Karpas-422 (cell line): ENCODE results near the gene STK11. TPM values are rescaled to one million over a fixed set of nuclear protein-coding genes. Genes with fewer than 3 reads are reported as not detected.
A peak's percentile ranks its signal among the peaks of the same experiment; 100 is the strongest.

ENCODE experiments used
- DNase-seq: peaks from one replicate; pipeline ENCODE4 v3.0.0-alpha.2; 2015
- H2AFZ ChIP-seq: fragments of 200-600 bp; sonication (generic); 2 replicates; pipeline ENCODE4 v1.6.1; 2014; ENCODE audit warnings: antibody characterized with exemption, low read length, mixed read lengths
- H3K27ac ChIP-seq: fragments of 200-600 bp; sonication (generic); 2 replicates; pipeline ENCODE4 v1.5.1; 2014; ENCODE audit warnings: mild to moderate bottlenecking, low read length, moderate library complexity
- H3K27me3 ChIP-seq: fragments of 200-600 bp; sonication (generic); 2 replicates; pipeline ENCODE4 v1.6.1; 2014; ENCODE audit warnings: low read length, mixed read lengths
- H3K36me3 ChIP-seq: fragments of 200-600 bp; sonication (generic); 2 replicates; pipeline ENCODE4 v1.6.1; 2014; ENCODE audit warnings: low read length, mixed read lengths; ENCODE audit not compliant: insufficient read depth
- H3K4me1 ChIP-seq: fragments of 200-600 bp; sonication (generic); 2 replicates; pipeline ENCODE4 v1.6.1; 2014; ENCODE audit warnings: mild to moderate bottlenecking, low read length, mixed read lengths
- H3K4me2 ChIP-seq: fragments of 200-600 bp; sonication (generic); 2 replicates; pipeline ENCODE4 v1.6.1; 2014; ENCODE audit warnings: low read length, low read depth, mild to moderate bottlenecking; ENCODE audit not compliant: poor library complexity, severe bottlenecking
- H3K4me3 ChIP-seq: fragments of 200-600 bp; sonication (generic); 2 replicates; pipeline ENCODE4 v1.5.1; 2014; ENCODE audit warnings: mild to moderate bottlenecking, antibody characterized with exemption, low read length, mixed read lengths
- H3K79me2 ChIP-seq: fragments of 200-600 bp; sonication (generic); 2 replicates; pipeline ENCODE4 v1.6.1; 2014; ENCODE audit warnings: mild to moderate bottlenecking, low read length, mixed read lengths
- H3K9ac ChIP-seq: fragments of 200-600 bp; sonication (generic); 2 replicates; pipeline ENCODE4 v1.6.0; 2014; ENCODE audit warnings: low read length
- H3K9me2 ChIP-seq: fragments of 200-600 bp; sonication (generic), shearing (Covaris generic); replicated peaks from 2 replicates; pipeline ENCODE4 v1.6.0; 2014; ENCODE audit warnings: mild to moderate bottlenecking, low read length, moderate library complexity; ENCODE audit not compliant: insufficient read depth
- H3K9me3 ChIP-seq: fragments of 300-700, 200-600 bp; sonication (generic); 2 replicates; pipeline ENCODE4 v1.6.1; 2014; ENCODE audit warnings: low read length, mixed read lengths
- H4K20me1 ChIP-seq: fragments of 200-600 bp; sonication (generic); 2 replicates; pipeline ENCODE4 v1.6.1; 2014; ENCODE audit warnings: mild to moderate bottlenecking, antibody characterized with exemption, low read length, low read depth; ENCODE audit not compliant: insufficient read depth
- total RNA-seq: library from RNA; depleted of rRNA; stranded (reverse); fragments of >200 nt; shearing (Covaris generic); gene quantifications from 2 replicates; pipeline ENCODE4 v1.2.3, GENCODE V29; 2014; ENCODE audit warnings: low replicate concordance

The STK11 gene
- total RNA-seq, 1 experiment from 2014 or later, result 40.3 TPM

GRCh38 chr19:1172353-1173158, 33.0 kb upstream of the STK11 start:
- no peaks in the 10 kb centered on the region; the same call in 1 of the 2 replicates for H4K20me1 ChIP-seq
- H3K4me1 ChIP-seq, result peaks cover 11% of the 10 kb centered on the region
- peaks cover 3% of the 10 kb centered on the region; the same call in 1 of the 2 replicates for H3K36me3 ChIP-seq
- H3K79me2 ChIP-seq, result peaks cover 58% of the 10 kb centered on the region
- DNase-seq, result peak; percentile 48
- H3K27me3 ChIP-seq, result no peaks in the 10 kb centered on the region
- no peaks in the 10 kb centered on the region for H3K9me2 ChIP-seq
- peak overlapping the region; percentile 94 for H3K4me2 ChIP-seq
- H2AFZ ChIP-seq, result 0 out of 2 replicates have a peak overlapping the region, but pooled peaks have one; percentile 14
- peak overlapping the region; percentile 90 for H3K9ac ChIP-seq
- peak overlapping the region; percentile 82 for H3K4me3 ChIP-seq
- H3K27ac ChIP-seq, result peak overlapping the region; percentile 65
- no peaks in the 10 kb centered on the region; the same call in 1 of the 2 replicates for H3K9me3 ChIP-seq

DNA sequence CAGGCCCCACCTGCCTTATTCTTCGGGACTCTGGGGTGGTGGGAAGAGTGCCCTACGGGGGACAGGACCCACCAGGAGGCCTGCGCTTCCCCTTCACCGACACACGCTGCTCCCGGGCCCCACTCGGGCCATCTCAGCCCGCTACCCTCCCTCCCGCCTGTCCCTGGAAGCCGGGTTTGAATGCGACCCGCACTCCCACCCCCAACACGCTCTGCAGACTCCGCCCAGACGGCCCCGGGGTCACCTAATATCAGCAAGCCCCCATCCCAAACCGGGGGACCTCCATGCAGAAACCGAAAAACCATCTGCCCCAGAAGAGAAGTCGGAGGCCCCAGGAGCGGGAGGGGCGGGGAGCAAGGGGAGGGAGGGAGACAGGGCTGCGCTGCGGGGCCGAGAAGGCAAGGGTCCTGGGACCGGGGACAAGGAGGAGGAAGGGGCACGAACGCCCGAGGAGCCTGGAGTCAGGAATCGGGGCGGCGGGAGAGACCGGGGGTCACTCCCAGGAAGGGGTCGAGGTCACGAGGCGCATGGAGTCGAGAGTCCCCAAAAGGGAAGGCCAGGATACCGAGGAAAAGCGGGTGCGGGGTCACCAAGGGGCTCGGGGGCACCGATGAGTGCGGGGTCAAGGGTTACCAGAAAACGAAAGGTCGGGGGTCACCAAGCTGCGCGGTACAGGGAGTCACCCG, 32.3 kb upstream of the STK11 start:
- H3K9me2 ChIP-seq, result no peaks in the 10 kb centered on the region
- no peaks in the 10 kb centered on the region; the same call in 1 of the 2 replicates for H3K9me3 ChIP-seq
- H3K79me2 ChIP-seq, result peaks cover 53% of the 10 kb centered on the region
- peak overlapping the region; percentile 94 for H3K4me2 ChIP-seq
- peak overlapping the region; percentile 90 for H3K9ac ChIP-seq
- peak; percentile 68 for DNase-seq
- no peaks in the 10 kb centered on the region; the same call in 1 of the 2 replicates for H4K20me1 ChIP-seq
- peak overlapping the region; percentile 14; the same call in 1 of the 2 replicates for H2AFZ ChIP-seq
- H3K36me3 ChIP-seq, result no peaks in the 10 kb centered on the region; the same call in 1 of the 2 replicates
- no peaks in the 10 kb centered on the region for H3K27me3 ChIP-seq
- H3K4me1 ChIP-seq, result peaks cover 11% of the 10 kb centered on the region
- H3K4me3 ChIP-seq, result peak overlapping the region; percentile 82
- H3K27ac ChIP-seq, result peak overlapping the region; percentile 65

- peak within 1 kb of the TSS; percentile 94 for H3K4me2 ChIP-seq
- peak within 1 kb of the TSS; percentile 65 for H3K27ac ChIP-seq
- H3K9me3 ChIP-seq, result no peaks in the 10 kb centered on the region
- no peaks in the 10 kb centered on the region; the same call in 1 of the 2 replicates for H4K20me1 ChIP-seq
- no peaks in the 10 kb centered on the region for H3K9me2 ChIP-seq
- peak within 1 kb of the TSS; percentile 90 for H3K9ac ChIP-seq
- H2AFZ ChIP-seq, result peak within 1 kb of the TSS; percentile 14; the same call in 1 of the 2 replicates
- H3K4me3 ChIP-seq, result peak within 1 kb of the TSS; percentile 82
- H3K36me3 ChIP-seq, result no peaks in the 10 kb centered on the region
- DNase-seq, result peak; percentile 97
- H3K4me1 ChIP-seq, result peaks cover 11% of the 10 kb centered on the region
- H3K79me2 ChIP-seq, result peaks cover 46% of the 10 kb centered on the region
- no peaks in the 10 kb centered on the region for H3K27me3 ChIP-seq
These were observed 31.5 kb upstream of the STK11 start, which contains the start of gene SBNO2 for GRCh38 chr19:1173845-1174809. Gene SBNO2 (minus strand): TSS chr19:1174268. CDS start chr19:1154276, 19,992 bp downstream.

DNA sequence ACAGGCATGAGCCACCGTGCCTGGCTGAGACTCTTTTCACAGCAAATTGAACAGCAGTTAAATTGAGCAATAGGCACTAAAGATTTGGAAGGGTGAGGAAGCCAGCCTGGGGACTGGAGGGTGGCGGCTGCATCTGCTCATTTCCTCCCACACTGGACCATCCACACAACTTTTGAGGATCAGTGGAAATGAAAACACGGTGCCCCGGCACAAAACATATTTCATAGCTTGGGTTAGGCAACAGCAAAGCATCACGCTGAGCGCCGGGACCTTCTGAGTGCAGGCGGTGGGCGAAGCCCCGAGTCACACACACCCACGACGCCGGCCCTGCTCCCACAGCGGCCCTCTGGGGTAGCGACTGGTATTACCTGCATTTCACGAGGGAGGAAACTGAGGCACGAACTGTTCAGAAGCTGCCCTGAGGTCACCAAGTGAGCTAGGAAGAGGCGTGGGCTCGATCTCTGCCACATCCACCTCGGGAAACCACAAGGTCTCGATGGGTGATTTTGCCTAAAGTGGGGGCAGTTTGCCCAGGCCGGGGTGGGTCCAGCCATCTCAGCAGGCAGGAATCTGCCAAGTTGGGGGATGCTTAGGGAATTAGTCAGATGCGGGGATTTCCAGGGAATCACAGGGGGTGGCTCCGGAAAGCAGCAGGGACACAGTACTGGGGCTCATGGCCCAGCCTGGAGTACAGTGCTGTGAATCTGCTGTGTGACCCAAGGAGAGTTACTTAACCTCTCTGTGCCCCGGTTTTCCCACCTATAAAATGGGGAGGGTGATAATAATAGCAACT, 28.1 kb upstream of the STK11 start:
- H3K36me3 ChIP-seq, result no peaks in the 10 kb centered on the region
- no peak overlapping the region for H3K9ac ChIP-seq
- H3K4me3 ChIP-seq, result no peak overlapping the region
- peaks cover 12% of the 10 kb centered on the region for H3K79me2 ChIP-seq
- no peak overlapping the region for H2AFZ ChIP-seq
- no peak overlapping the region for H3K4me2 ChIP-seq
- peak; percentile 7 for DNase-seq
- H4K20me1 ChIP-seq, result no peaks in the 10 kb centered on the region; the same call in 1 of the 2 replicates
- no peaks in the 10 kb centered on the region for H3K9me2 ChIP-seq
- H3K9me3 ChIP-seq, result no peaks in the 10 kb centered on the region
- peaks cover 7% of the 10 kb centered on the region for H3K4me1 ChIP-seq
- H3K27me3 ChIP-seq, result no peaks in the 10 kb centered on the region
- no peak overlapping the region for H3K27ac ChIP-seq

DNA sequence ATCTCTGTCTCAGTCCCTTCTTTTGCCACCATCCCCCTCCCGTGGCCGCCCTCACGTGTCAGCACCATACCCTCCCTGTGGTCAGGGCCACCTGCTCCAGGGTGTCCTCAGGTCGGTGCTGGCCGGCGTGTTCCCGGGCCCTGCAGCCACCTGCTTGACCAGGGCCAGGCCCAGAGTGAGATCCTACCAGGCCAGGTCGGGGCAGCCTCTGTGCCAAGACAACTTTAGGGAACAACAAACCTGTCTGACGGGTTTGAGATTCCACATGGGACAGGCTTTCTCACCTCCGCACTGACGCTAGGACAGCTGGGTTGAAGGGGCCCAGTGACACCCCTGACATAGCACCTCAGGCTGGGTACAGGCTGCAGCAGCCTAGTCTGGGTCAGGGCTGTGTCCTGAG, 24.0 kb upstream of the STK11 start:
- no peak overlapping the region for H3K9ac ChIP-seq
- H3K4me1 ChIP-seq, result no peaks in the 10 kb centered on the region
- no peaks in the 10 kb centered on the region for H3K9me2 ChIP-seq
- no peak overlapping the region for H3K27ac ChIP-seq
- no peak for DNase-seq
- H3K36me3 ChIP-seq, result no peaks in the 10 kb centered on the region
- no peaks in the 10 kb centered on the region for H3K79me2 ChIP-seq
- no peak overlapping the region for H2AFZ ChIP-seq
- H3K9me3 ChIP-seq, result no peaks in the 10 kb centered on the region
- no peak overlapping the region for H3K4me3 ChIP-seq
- H4K20me1 ChIP-seq, result no peaks in the 10 kb centered on the region
- no peaks in the 10 kb centered on the region for H3K27me3 ChIP-seq
- H3K4me2 ChIP-seq, result no peak overlapping the region

DNA sequence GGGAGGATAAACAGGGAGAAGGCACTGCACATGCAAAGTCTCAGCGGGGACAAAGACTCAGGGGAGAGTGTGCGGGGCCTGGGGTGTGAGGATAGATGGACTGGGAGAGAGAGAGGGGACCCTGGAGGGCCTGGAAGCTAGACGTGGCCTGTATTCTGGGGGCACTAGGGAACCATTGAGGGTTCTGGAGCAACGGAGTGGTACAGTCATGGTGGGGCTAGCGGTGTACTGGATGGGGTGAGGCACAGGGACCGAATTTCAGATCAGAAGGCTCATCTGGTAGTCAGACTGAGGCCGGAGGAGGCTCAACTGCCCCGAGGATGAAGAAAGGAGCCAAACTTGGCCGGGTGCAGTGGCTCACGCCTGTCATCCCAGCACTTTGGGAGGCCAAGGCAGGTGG, 23.5 kb upstream of the STK11 start:
- no peak overlapping the region for H3K9ac ChIP-seq
- no peaks in the 10 kb centered on the region for H4K20me1 ChIP-seq
- H3K27me3 ChIP-seq, result no peaks in the 10 kb centered on the region
- no peak overlapping the region for H3K4me2 ChIP-seq
- H3K9me3 ChIP-seq, result no peaks in the 10 kb centered on the region
- no peak overlapping the region for H2AFZ ChIP-seq
- no peak overlapping the region for H3K4me3 ChIP-seq
- H3K27ac ChIP-seq, result no peak overlapping the region
- H3K36me3 ChIP-seq, result no peaks in the 10 kb centered on the region
- H3K4me1 ChIP-seq, result no peaks in the 10 kb centered on the region
- no peaks in the 10 kb centered on the region for H3K9me2 ChIP-seq
- DNase-seq, result no peak
- no peaks in the 10 kb centered on the region for H3K79me2 ChIP-seq

DNA sequence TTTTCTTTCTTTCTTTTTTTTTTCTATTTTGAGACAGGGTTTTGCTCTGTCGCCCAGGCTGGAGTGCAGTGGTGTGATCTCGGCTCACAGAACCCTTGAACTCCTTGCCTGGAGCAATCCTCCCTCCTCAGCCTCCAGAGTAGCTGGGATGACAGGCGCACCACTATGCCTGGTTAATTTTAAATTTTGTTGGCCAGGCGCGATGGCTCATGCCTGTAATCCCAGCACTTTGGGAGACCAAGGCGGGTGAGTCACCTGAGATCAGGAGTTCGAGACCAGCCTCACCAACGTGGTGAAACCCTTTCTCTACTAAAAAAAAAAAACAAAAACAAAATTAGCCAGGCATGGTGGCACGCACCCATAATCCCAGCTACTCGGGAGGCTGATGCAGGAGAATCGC, 22.9 kb upstream of the STK11 start:
- H3K9ac ChIP-seq, result no peak overlapping the region
- H3K4me3 ChIP-seq, result no peak overlapping the region
- H2AFZ ChIP-seq, result no peak overlapping the region
- H3K27ac ChIP-seq, result no peak overlapping the region
- no peaks in the 10 kb centered on the region for H4K20me1 ChIP-seq
- no peak overlapping the region for H3K4me2 ChIP-seq
- no peaks in the 10 kb centered on the region for H3K9me2 ChIP-seq
- no peaks in the 10 kb centered on the region for H3K27me3 ChIP-seq
- no peak for DNase-seq
- no peaks in the 10 kb centered on the region for H3K9me3 ChIP-seq
- no peaks in the 10 kb centered on the region for H3K36me3 ChIP-seq
- H3K79me2 ChIP-seq, result no peaks in the 10 kb centered on the region
- H3K4me1 ChIP-seq, result no peaks in the 10 kb centered on the region
